H1 (cell line): ENCODE measurements around the gene GATA1. TPM values are rescaled to one million over a fixed set of nuclear protein-coding genes. Genes with fewer than 3 reads are reported as not detected.
A peak's percentile ranks its signal among the peaks of the same experiment; 100 is the strongest.

Source experiments
- CTCF ChIA-PET: fragments of 300-600 bp; sonication (Branson Sonifier 250); formaldehyde crosslinking; loops from one replicate; lab custom pipeline; 2021; ENCODE audit not compliant: partially characterized antibody; lab: Charles Lee
- POLR2A ChIA-PET: fragments of 300-600 bp; sonication (Branson Sonifier 250); formaldehyde crosslinking; loops from one replicate; lab custom pipeline; 2021; ENCODE audit warnings: inconsistent platforms; ENCODE audit not compliant: partially characterized antibody; lab: Charles Lee
- DNase-seq, 2 experiments: peaks; one replicate each; pipeline versions ENCODE4 v3.0.0 to v3.0.0-alpha.2; 2010 to 2022; ENCODE audit warnings: low spot score in 2 of 2, low read depth in 1 of 2, mixed read lengths in 1 of 2
- FAIRE-seq: peaks from 2 replicates; lab custom pipeline; 2011; peaks lifted over from hg19 to GRCh38; lab: Jason Lieb, UNC
- H2AFZ ChIP-seq: 2 replicates; pipeline ENCODE4 v1.8.1; 2012; ENCODE audit warnings: low read length, inconsistent platforms
- H2AK5ac ChIP-seq: 2 replicates; pipeline ENCODE4 v1.6.1; 2013; ENCODE audit warnings: low read depth, low read length
- H2BK120ac ChIP-seq: replicated peaks from 2 replicates; pipeline ENCODE3; 2013; ENCODE audit warnings: low read depth, low read length, inconsistent platforms
- H2BK12ac ChIP-seq: 2 replicates; pipeline ENCODE4 v1.6.1; 2013; ENCODE audit warnings: low read depth, low read length
- H2BK15ac ChIP-seq: 2 replicates; pipeline ENCODE4 v1.6.1; 2013; ENCODE audit warnings: low read length
- H2BK20ac ChIP-seq: 2 replicates; pipeline ENCODE4 v1.6.1; 2013; ENCODE audit warnings: low read length
- H2BK5ac ChIP-seq: 2 replicates; pipeline ENCODE4 v1.6.1; 2013; ENCODE audit warnings: low read depth, low read length
- H3K14ac ChIP-seq: 2 replicates; pipeline ENCODE4 v1.6.1; 2013; ENCODE audit warnings: inconsistent platforms; ENCODE audit not compliant: insufficient read length
- H3K18ac ChIP-seq: 2 replicates; pipeline ENCODE4 v1.6.1; 2013; ENCODE audit warnings: low read length; ENCODE audit errors: extremely low read depth
- H3K23ac ChIP-seq: 2 replicates; pipeline ENCODE4 v1.6.1; 2013; ENCODE audit warnings: inconsistent platforms; ENCODE audit not compliant: insufficient read length
- H3K23me2 ChIP-seq: 2 replicates; pipeline ENCODE4 v1.6.1; 2013; ENCODE audit warnings: low read depth, low read length
- H3K27ac ChIP-seq: 2 replicates; pipeline ENCODE4 v1.6.1; 2011; ENCODE audit warnings: low read depth, low read length, inconsistent platforms
- H3K27me3 ChIP-seq, 4 experiments: replicated peaks in 1 of 4; 1 replicate in 1 of 4; 2 replicates in 3 of 4; pipeline versions ENCODE4 v1.6.1 to v1.8.1; 2011 to 2013; ENCODE audit warnings: low read length in 3 of 4, mild to moderate bottlenecking in 3 of 4, inconsistent platforms in 2 of 4, mixed read lengths in 2 of 4, moderate library complexity in 1 of 4; ENCODE audit not compliant: control insufficient read depth in 3 of 4, insufficient read depth in 3 of 4; ENCODE audit errors: extremely low read depth in 1 of 4
- H3K36me3 ChIP-seq, 4 experiments: 2 replicates each; pipeline versions ENCODE4 v1.6.1 to v1.8.1; 2011 to 2013; ENCODE audit warnings: mild to moderate bottlenecking in 4 of 4, low read length in 3 of 4, moderate library complexity in 2 of 4, control low read depth in 1 of 4, inconsistent platforms in 1 of 4; ENCODE audit not compliant: insufficient read depth in 4 of 4, control insufficient read depth in 2 of 4
- H3K4ac ChIP-seq: replicated peaks from 2 replicates; pipeline ENCODE3; 2013; ENCODE audit warnings: low read length, low read depth, mixed read lengths, inconsistent platforms; ENCODE audit not compliant: insufficient read length
- H3K4me1 ChIP-seq, 4 experiments: replicated peaks in 1 of 4; 1 replicate in 1 of 4; 2 replicates in 3 of 4; pipeline versions ENCODE4 v1.6.1 to v1.8.1; 2011 to 2013; ENCODE audit warnings: low read length in 3 of 4, inconsistent platforms in 2 of 4, mixed read lengths in 1 of 4; ENCODE audit not compliant: insufficient read depth in 4 of 4, control insufficient read depth in 3 of 4
- H3K4me2 ChIP-seq, 2 experiments: 2 replicates each; pipeline versions ENCODE4 v1.6.1 to v1.8.1; 2011 to 2013; ENCODE audit warnings: low read depth in 2 of 2, low read length in 2 of 2, control low read depth in 1 of 2, inconsistent platforms in 1 of 2, mild to moderate bottlenecking in 1 of 2; ENCODE audit not compliant: insufficient read depth in 1 of 2
- H3K4me3 ChIP-seq, 4 experiments: fragments of 200-600, 300-600 bp in 1 of 4; sonication (generic), shearing (Covaris generic), sonication (Bioruptor Twin) in 1 of 4; 2 replicates each; pipeline versions ENCODE4 v1.5.1 to v1.8.1; 2011 to 2016; ENCODE audit warnings: low read length in 4 of 4, low read depth in 3 of 4, control low read depth in 2 of 4, inconsistent platforms in 2 of 4, mild to moderate bottlenecking in 2 of 4, mixed read lengths in 1 of 4, moderate library complexity in 1 of 4; ENCODE audit not compliant: insufficient read depth in 2 of 4; ENCODE audit errors: extremely low read depth in 1 of 4
- H3K56ac ChIP-seq: replicated peaks from 2 replicates; pipeline ENCODE3; 2013; ENCODE audit warnings: low read depth, mild to moderate bottlenecking, mixed read lengths, low read length, inconsistent platforms; ENCODE audit not compliant: insufficient read length
- H3K79me1 ChIP-seq: 2 replicates; pipeline ENCODE4 v1.6.1; 2013; ENCODE audit warnings: low read depth, low read length, control low read depth
- H3K79me2 ChIP-seq, 2 experiments: 2 replicates each; pipeline versions ENCODE4 v1.6.1 to v1.8.1; 2012 to 2013; ENCODE audit warnings: low read length in 2 of 2, mild to moderate bottlenecking in 2 of 2, inconsistent platforms in 1 of 2; ENCODE audit not compliant: insufficient read depth in 2 of 2, control insufficient read depth in 1 of 2
- H3K9ac ChIP-seq, 4 experiments: replicated peaks in 1 of 4; 1 replicate in 1 of 4; 2 replicates in 3 of 4; pipeline versions ENCODE4 v1.6.1 to v1.8.1; 2011 to 2013; ENCODE audit warnings: low read depth in 3 of 4, low read length in 3 of 4, control low read depth in 2 of 4, mild to moderate bottlenecking in 2 of 4, moderate library complexity in 2 of 4, inconsistent platforms in 1 of 4; ENCODE audit errors: extremely low read depth in 1 of 4
- H3K9me3 ChIP-seq, 2 experiments: 2 replicates each; pipeline versions ENCODE4 v1.6.1 to v1.8.1; 2012 to 2013; ENCODE audit warnings: mild to moderate bottlenecking in 2 of 2, moderate library complexity in 2 of 2, control low read depth in 1 of 2, inconsistent platforms in 1 of 2, low read depth in 1 of 2, low read length in 1 of 2, mixed read lengths in 1 of 2; ENCODE audit not compliant: insufficient read depth in 2 of 2
- H4K20me1 ChIP-seq, 2 experiments: replicated peaks in 1 of 2; 2 replicates each; pipeline versions ENCODE3 to v1.8.1; 2011 to 2013; ENCODE audit warnings: inconsistent platforms in 2 of 2, low read length in 2 of 2, mild to moderate bottlenecking in 1 of 2; ENCODE audit not compliant: insufficient read depth in 2 of 2, control insufficient read depth in 1 of 2
- H4K5ac ChIP-seq: 2 replicates; pipeline ENCODE4 v1.6.1; 2013; ENCODE audit warnings: low read length, low read depth, mixed read lengths, inconsistent platforms; ENCODE audit not compliant: insufficient read length
- H4K8ac ChIP-seq: 2 replicates; pipeline ENCODE4 v1.8.0; 2013; ENCODE audit warnings: mild to moderate bottlenecking, moderate library complexity, low read length, inconsistent platforms; ENCODE audit not compliant: insufficient read depth; ENCODE audit errors: extremely low read depth
- H4K91ac ChIP-seq: replicated peaks from 2 replicates; pipeline ENCODE3; 2013; ENCODE audit warnings: low read length, mixed read lengths, inconsistent platforms; ENCODE audit not compliant: insufficient read length
- CHD2 ChIP-seq: IDR thresholded peaks from 2 replicates; pipeline ENCODE4 v1.6.1; 2012; ENCODE audit warnings: low read length, improper control_type of control experiment
- EP300 ChIP-seq, 2 experiments: IDR thresholded peaks; 1 replicate in 1 of 2; 2 replicates in 1 of 2; pipeline ENCODE4 v1.6.1; 2011 to 2012; ENCODE audit warnings: low read depth in 2 of 2, low read length in 2 of 2, mild to moderate bottlenecking in 2 of 2, borderline replicate concordance in 1 of 2, inconsistent platforms in 1 of 2, moderate library complexity in 1 of 2
- KDM1A ChIP-seq: fragments of 200-600, 300-600 bp; sonication (generic); IDR thresholded peaks from 2 replicates; pipeline ENCODE4 v1.7.1; 2016; ENCODE audit warnings: mild to moderate bottlenecking, low read length, borderline replicate concordance
- KDM5A ChIP-seq: fragments of 200-600 bp; IDR thresholded peaks from 2 replicates; pipeline ENCODE4 v1.7.1; 2012; ENCODE audit warnings: mild to moderate bottlenecking, low read length, inconsistent platforms, mixed read lengths
- NRF1 ChIP-seq: IDR thresholded peaks from 2 replicates; pipeline ENCODE4 v1.6.1; 2011; ENCODE audit warnings: mild to moderate bottlenecking, low read depth, low read length, improper control_type of control experiment
- RAD21 ChIP-seq, 2 experiments: IDR thresholded peaks in 1 of 2; conservative IDR thresholded peaks in 1 of 2; 2 replicates each; pipeline ENCODE4 v1.6.1; 2011; ENCODE audit warnings: low read depth in 2 of 2, low read length in 2 of 2, improper control_type of control experiment in 1 of 2, inconsistent platforms in 1 of 2, mild to moderate bottlenecking in 1 of 2, moderate library complexity in 1 of 2
- SIN3A ChIP-seq, 2 experiments: IDR thresholded peaks in 1 of 2; conservative IDR thresholded peaks in 1 of 2; 2 replicates each; pipeline ENCODE4 v1.6.1; 2011 to 2012; ENCODE audit warnings: low read length in 2 of 2, improper control_type of control experiment in 1 of 2, low read depth in 1 of 2, mild to moderate bottlenecking in 1 of 2
- SUZ12 ChIP-seq: fragments of 200-600 bp; sonication (generic); IDR thresholded peaks from 2 replicates; pipeline ENCODE4 v1.6.1; 2012; ENCODE audit warnings: mild to moderate bottlenecking, inconsistent platforms, low read length, moderate library complexity, mixed read lengths
- YY1 ChIP-seq: IDR thresholded peaks from 2 replicates; pipeline ENCODE4 v1.6.1; 2011; ENCODE audit warnings: low read depth, mild to moderate bottlenecking, low read length
- WGBS, 2 experiments: shearing (Covaris generic) in 1 of 2; methylation state at CpG; one replicate each; pipeline versions ENCODE4 v1.1.6 to v1.1.7; 2013 to 2015; ENCODE audit warnings: low lambda C conversion rate in 2 of 2, mixed read lengths in 2 of 2, inconsistent platforms in 1 of 2, low coverage in 1 of 2, missing lambda C conversion rate in 1 of 2; ENCODE audit not compliant: insufficient replicate concordance in 2 of 2, insufficient coverage in 1 of 2, insufficient read length in 1 of 2; ENCODE audit errors: extremely low coverage in 1 of 2, missing lambda C conversion rate in 1 of 2; 5-methylcytosine and 5-hydroxymethylcytosine counted together
- polyA plus RNA-seq, 7 experiments: library from polyadenylated mRNA; depleted of rRNA in 3 of 7; stranded (reverse) in 5 of 7; unstranded in 2 of 7; fragments of >200 nt in 5 of 7; fragments of 200-250 nt in 2 of 7; gene quantifications; 1 replicate in 5 of 7; 2 replicates in 1 of 7; 4 replicates in 1 of 7; pipeline versions ENCODE4 v1.2.1 to v1.2.3, GENCODE V29; 2011 to 2013; ENCODE audit warnings: missing spikeins in 2 of 7, mixed read lengths in 2 of 7
- total RNA-seq: library from RNA; stranded (reverse); fragmentation: NEBNext Ultra II Directional; extraction: Animal tissue kit (Norgen Biotek cat#: 25700); gene quantifications from 2 replicates; pipeline ENCODE4 v1.2.1, GENCODE V29; 2021
- TF ChIP-seq, protein P1 (sequence below): IDR thresholded peaks from 2 replicates; pipeline ENCODE4 v1.6.1; 2012; ENCODE audit warnings: inconsistent platforms

The GATA1 gene
- total and polyA plus RNA-seq, 2 of the 8 experiments (the other 6 are each of a cell fraction or from before 2014, with no cell fraction given): 0.05 TPM; not detected in 1

DNA sequence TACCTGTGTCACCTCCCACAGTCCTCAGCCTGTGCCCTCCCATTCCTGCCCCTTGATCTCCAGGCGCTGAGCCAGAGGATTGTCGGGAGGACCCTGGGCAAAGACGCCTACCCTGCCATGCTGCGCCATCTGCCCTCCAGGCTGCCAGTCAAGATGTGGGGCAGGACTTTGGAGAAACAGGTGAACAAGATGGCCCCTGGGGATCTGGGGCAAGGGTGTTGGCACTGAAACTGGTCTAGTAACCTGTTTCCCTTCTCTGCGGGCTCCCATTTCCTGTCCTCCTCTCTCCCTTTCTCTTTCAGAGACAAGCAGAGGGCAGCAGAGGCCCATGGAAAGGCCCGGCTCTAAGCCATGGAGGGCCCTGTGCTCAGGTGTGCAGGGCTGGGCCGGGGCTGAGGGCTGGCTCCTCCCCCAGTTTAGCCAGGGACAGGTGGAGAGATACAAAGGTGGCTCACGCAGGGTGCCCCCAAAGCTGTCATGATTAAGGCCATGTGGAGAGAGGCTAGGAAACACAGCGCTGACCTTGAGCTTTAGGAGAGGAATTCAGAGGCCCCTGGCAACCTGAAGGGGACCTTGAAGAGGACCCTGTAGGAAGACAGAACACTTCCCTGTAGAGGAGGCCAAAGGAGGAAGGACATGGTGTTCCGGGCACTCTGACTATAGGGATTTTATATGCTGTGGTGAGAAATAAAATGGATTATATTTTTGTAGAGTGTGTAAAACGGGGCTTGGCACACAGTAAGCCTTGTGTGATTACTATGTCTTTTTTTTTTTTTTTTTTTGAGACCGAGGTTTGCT is 24.5 kb upstream of the GATA1 start, which contains the start of gene GLOD5:
GLOD5 (plus strand) TSS at position 74 of the 798 bp plus-strand sequence; CDS start at position 118, 44 bp downstream.
- POLR2A ChIA-PET: interaction anchor here (0.9 to 1.0 kb wide), 2 partner anchors 39 to 130 kb away, joined by 3 read pairs; no protein-coding TSS in a partner anchor
- peak within 1 kb of the TSS; percentile 76 for H4K5ac ChIP-seq
- peak; percentile 77 for TF ChIP-seq YY1
- TF ChIP-seq NRF1: no peak
- no peak for TF ChIP-seq KDM1A
- peak; percentile 83 to 88 for TF ChIP-seq RAD21 (IDR thresholded peaks at IDR 0.05 in 1 of 2, conservative IDR thresholded peaks at IDR 0.05 in 1 of 2; ENCODE audit: low read depth in 2 of 2, low read length in 2 of 2)
- no peak for TF ChIP-seq CHD2
- TF ChIP-seq EP300 (IDR thresholded peaks at IDR 0.05; ENCODE audit: borderline replicate concordance in 1 of 2, low read depth in 2 of 2, low read length in 2 of 2): no peak
- no peak for TF ChIP-seq SUZ12
- no peak for TF ChIP-seq SIN3A (conservative IDR thresholded peaks at IDR 0.05 in 1 of 2, IDR thresholded peaks at IDR 0.05 in 1 of 2; ENCODE audit: low read depth in 1 of 2, low read length in 2 of 2)
- TF ChIP-seq KDM5A: no peak
- TF ChIP-seq, protein P1, sequence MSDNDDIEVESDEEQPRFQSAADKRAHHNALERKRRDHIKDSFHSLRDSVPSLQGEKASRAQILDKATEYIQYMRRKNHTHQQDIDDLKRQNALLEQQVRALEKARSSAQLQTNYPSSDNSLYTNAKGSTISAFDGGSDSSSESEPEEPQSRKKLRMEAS: peak; percentile 22; the same call in 1 of the 2 replicates

More for the DNA sequence above, 24.5 kb upstream of the GATA1 start, which contains the start of gene GLOD5:
- peak within 1 kb of the TSS; percentile 49; the same call in 1 of the 2 replicates for H2BK5ac ChIP-seq
- H3K4ac ChIP-seq: no peak within 1 kb of the TSS
- H3K27me3 ChIP-seq: no peaks in the 10 kb centered on the region
- DNase-seq: peak; percentile 31 to 60
- no peaks in the 10 kb centered on the region for H3K9me3 ChIP-seq
- peak within 1 kb of the TSS; percentile 88; the same call in 1 of the 2 replicates for H2BK12ac ChIP-seq
- H4K8ac ChIP-seq: peak within 1 kb of the TSS; percentile 86
- no peak within 1 kb of the TSS for H3K4me3 ChIP-seq
- no peak within 1 kb of the TSS for H2BK20ac ChIP-seq
- H2BK15ac ChIP-seq: no peak within 1 kb of the TSS; the same call in 1 of the 2 replicates
- H3K56ac ChIP-seq: no peak within 1 kb of the TSS
- no peaks in the 10 kb centered on the region for H3K36me3 ChIP-seq
- H2BK120ac ChIP-seq: peak within 1 kb of the TSS; percentile 54
- H4K91ac ChIP-seq: peak within 1 kb of the TSS; percentile 85
- no peak within 1 kb of the TSS; the same call in 1 of the 2 replicates for H3K18ac ChIP-seq
- H3K79me2 ChIP-seq: no peaks in the 10 kb centered on the region
- H2AFZ ChIP-seq: peak within 1 kb of the TSS; percentile 99; the same call in 1 of the 2 replicates
- H3K23ac ChIP-seq: no peak within 1 kb of the TSS
- peak within 1 kb of the TSS in 1 of 2 experiments; percentile 46; a peak in 3 of 4 replicates for H3K4me2 ChIP-seq
- CTCF ChIA-PET: interaction anchor here (0.7 to 1.4 kb wide), 5 partner anchors 48 to 1078 kb away, joined by 3 read pairs; no protein-coding TSS in a partner anchor
- H3K4me1 ChIP-seq: no peaks in the 10 kb centered on the region; a peak in 1 of 7 replicates
- 44% methylated on average over 4 of the region's 12 CpGs; no CpG with 5 or more reads in 1 of the 2 experiments for WGBS, 2 experiments
- H2AK5ac ChIP-seq: no peak within 1 kb of the TSS
- no peak within 1 kb of the TSS for H3K14ac ChIP-seq
- no peak within 1 kb of the TSS for H3K27ac ChIP-seq
- no peaks in the 10 kb centered on the region for H4K20me1 ChIP-seq
- FAIRE-seq: peak; percentile 93
- H3K9ac ChIP-seq: no peak within 1 kb of the TSS
- H3K23me2 ChIP-seq: no peaks in the 10 kb centered on the region
- no peaks in the 10 kb centered on the region for H3K79me1 ChIP-seq
